GM12878 (cell line): ENCODE measurements around the gene DLEC1.

ENCODE experiments used
- BMI1 ChIP-seq: fragments of 450-650 bp; IDR thresholded peaks from 2 replicates; pipeline ENCODE4 v1.6.1; 2016; ENCODE audit warnings: mild to moderate bottlenecking, moderate library complexity, borderline replicate concordance
- CBX3 ChIP-seq: fragments of 200-600 bp; sonication (generic); IDR thresholded peaks from 2 replicates; pipeline ENCODE4 v1.6.1; 2016; ENCODE audit warnings: low read depth, borderline replicate concordance
- IRF5 ChIP-seq: fragments of 450-650 bp; IDR thresholded peaks from 2 replicates; pipeline ENCODE4 v1.6.1; 2017; ENCODE audit warnings: borderline replicate concordance
- KDM1A ChIP-seq: fragments of 200-600 bp; sonication (generic); IDR thresholded peaks from 2 replicates; pipeline ENCODE4 v1.6.1; 2016; ENCODE audit warnings: borderline replicate concordance
- POLR2AphosphoS5 ChIP-seq: IDR thresholded peaks from 2 replicates; pipeline ENCODE4 v1.6.1; 2011; ENCODE audit warnings: mild to moderate bottlenecking, low read length, inconsistent platforms
- SP1 ChIP-seq: IDR thresholded peaks from one replicate; pipeline ENCODE4 v1.6.1; 2011; ENCODE audit warnings: low read depth, low read length
- ZBTB40 ChIP-seq: fragments of 450-650 bp; IDR thresholded peaks from 2 replicates; pipeline ENCODE4 v1.6.1; 2016; ENCODE audit warnings: mild to moderate bottlenecking, moderate library complexity, borderline replicate concordance

GRCh38 chr3:38027466-38028465, 11.2 kb upstream of the DLEC1 start:
- TF ChIP-seq IRF5 = no peak
- TF ChIP-seq SP1 = no peak
- TF ChIP-seq ZBTB40 = no peak
- no peak for TF ChIP-seq BMI1
- TF ChIP-seq KDM1A = no peak
- no peak for TF ChIP-seq POLR2AphosphoS5
- TF ChIP-seq CBX3 = no peak
